A375 (cell line): ENCODE measurements around the gene PTPN2. TPM values are rescaled to one million over a fixed set of nuclear protein-coding genes. Genes with fewer than 3 reads are reported as not detected.

Experiments used
- small RNA-seq: library from RNA; depleted of rRNA; stranded (forward); fragments of <200 nt; gene quantifications from one replicate; pipeline ENCODE3, GENCODE V24; 2014
- total RNA-seq: library from RNA; depleted of rRNA; stranded (reverse); fragments of >200 nt; shearing (Covaris generic); gene quantifications from 2 replicates; pipeline ENCODE4 v1.2.3, GENCODE V29; 2014; rRNA removed

Gene PTPN2
- 26.5 and 27.2 TPM in 2 replicates for total RNA-seq

GRCh38 chr18:12883684-12884405, at the start of gene PTPN2:
PTPN2 (minus strand) TSS chr18:12884237; CDS start chr18:12884141, 96 bp downstream.

Small RNAs within 50 kb of the gene (small RNA-seq; reads per million reads assigned to genes)
- not detected for gene RF00019

Other genes starting within 250 kb of the PTPN2 start
- gene SPIRE1, start 226.1 kb downstream of the PTPN2 start, total RNA-seq: 12.0 and 16.8 TPM in 2 replicates
- gene CEP76, start 181.5 kb downstream of the PTPN2 start, total RNA-seq: 11.7 and 15.2 TPM in 2 replicates
- 37.8 and 41.1 TPM in 2 replicates for gene PSMG2, start 181.2 kb downstream of the PTPN2 start, total RNA-seq
- gene SEH1L, start 63.8 kb upstream of the PTPN2 start, total RNA-seq: 33.4 and 40.7 TPM in 2 replicates
- gene CEP192, start 107.1 kb upstream of the PTPN2 start, total RNA-seq: 15.6 and 15.7 TPM in 2 replicates